NCI-H146 treated with DMSO at 0.1 percent for 48 hours (cell line): Measurements from ENCODE around the gene CCR5.

ENCODE experiments used
- DNase-seq: peaks from one replicate; lab custom pipeline; 2025; ENCODE audit not compliant: unreplicated experiment; lab: John Stamatoyannopoulos, UW

CCR5 gene

GRCh38 chr3:46358466-46358865 is 12.3 kb upstream of the CCR5 start:
- no peak for DNase-seq

DNA sequence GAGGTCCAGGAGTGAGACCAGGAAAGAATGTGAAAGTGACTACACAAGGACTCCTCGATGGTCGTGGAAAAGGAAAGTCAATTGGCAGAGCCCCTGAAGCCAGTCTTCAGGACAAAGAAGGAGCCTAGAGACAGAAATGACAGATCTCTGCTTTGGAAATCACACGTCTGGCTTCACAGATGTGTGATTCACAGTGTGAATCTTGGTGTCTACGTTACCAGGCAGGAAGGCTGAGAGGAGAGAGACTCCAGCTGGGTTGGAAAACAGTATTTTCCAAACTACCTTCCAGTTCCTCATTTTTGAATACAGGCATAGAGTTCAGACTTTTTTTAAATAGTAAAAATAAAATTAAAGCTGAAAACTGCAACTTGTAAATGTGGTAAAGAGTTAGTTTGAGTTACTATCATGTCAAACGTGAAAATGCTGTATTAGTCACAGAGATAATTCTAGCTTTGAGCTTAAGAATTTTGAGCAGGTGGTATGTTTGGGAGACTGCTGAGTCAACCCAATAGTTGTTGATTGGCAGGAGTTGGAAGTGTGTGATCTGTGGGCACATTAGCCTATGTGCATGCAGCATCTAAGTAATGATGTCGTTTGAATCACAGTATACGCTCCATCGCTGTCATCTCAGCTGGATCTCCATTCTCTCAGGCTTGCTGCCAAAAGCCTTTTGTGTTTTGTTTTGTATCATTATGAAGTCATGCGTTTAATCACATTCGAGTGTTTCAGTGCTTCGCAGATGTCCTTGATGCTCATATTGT is 10.8 kb upstream of the CCR5 start:
- peak; percentile 21 for DNase-seq

DNA sequence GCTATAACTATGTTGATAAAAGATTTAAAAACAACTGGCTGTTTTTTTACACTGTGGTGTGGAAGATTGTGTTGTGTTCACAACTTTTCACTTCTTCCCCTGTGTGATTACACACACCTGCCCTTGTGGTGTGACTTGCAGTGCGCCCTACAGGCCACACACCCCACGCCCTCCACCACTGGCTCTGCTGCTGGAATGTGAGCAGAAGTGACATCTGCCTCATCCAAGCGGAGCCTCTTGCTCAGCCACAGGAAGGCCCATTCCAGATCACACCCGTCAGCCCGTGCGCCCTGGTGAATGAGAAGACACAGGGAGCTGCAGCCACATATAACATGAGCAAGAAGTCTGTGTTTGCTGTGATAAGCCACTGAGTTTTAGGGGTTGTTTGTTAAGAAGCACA is 9.8 kb upstream of the CCR5 start:
- no peak for DNase-seq

DNA sequence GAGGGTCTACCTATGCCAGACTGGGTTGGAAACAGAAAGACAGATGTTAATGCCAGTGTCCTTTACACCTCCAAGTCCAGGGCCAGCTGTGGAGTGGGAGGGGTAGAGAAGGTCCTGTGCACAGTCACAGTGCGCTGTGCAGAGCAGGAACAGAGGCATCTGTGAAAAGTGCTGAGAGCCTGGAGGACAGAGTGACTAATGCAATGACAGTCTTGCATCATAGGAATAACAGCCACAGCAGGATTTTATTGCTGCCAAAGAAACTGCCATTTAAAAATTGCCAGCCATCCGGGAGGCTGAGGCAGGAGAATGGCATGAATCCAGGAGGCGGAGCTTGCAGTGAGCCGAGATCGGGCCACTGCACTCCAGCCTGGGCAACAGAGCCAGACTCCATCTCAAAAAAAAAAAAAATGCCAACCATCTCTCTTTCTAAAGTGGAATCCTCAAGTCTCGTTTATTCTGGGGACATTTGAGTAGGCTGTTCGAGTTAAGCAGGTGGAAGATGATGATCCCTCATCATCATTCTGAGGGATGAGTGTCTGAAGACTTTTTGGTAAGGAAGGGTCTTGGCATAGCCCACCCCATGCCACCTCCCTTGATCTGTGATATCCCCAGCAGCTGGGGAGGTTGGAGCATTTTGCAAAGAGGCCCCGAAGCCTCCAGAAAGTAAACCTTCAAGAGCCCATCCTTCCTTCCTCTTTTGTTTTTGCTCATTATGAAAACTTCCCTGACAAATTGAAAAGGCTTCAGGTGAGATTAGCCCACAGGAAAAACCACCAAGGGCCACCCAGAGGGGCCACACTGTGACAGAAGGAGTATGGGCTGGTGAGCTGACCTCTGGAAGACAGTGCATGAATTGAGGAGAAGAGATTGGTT is 9.1 kb upstream of the CCR5 start:
- DNase-seq, result no peak

GRCh38 chr3:46365041-46365440 is 5.7 kb upstream of the CCR5 start:
- DNase-seq, result no peak

DNA sequence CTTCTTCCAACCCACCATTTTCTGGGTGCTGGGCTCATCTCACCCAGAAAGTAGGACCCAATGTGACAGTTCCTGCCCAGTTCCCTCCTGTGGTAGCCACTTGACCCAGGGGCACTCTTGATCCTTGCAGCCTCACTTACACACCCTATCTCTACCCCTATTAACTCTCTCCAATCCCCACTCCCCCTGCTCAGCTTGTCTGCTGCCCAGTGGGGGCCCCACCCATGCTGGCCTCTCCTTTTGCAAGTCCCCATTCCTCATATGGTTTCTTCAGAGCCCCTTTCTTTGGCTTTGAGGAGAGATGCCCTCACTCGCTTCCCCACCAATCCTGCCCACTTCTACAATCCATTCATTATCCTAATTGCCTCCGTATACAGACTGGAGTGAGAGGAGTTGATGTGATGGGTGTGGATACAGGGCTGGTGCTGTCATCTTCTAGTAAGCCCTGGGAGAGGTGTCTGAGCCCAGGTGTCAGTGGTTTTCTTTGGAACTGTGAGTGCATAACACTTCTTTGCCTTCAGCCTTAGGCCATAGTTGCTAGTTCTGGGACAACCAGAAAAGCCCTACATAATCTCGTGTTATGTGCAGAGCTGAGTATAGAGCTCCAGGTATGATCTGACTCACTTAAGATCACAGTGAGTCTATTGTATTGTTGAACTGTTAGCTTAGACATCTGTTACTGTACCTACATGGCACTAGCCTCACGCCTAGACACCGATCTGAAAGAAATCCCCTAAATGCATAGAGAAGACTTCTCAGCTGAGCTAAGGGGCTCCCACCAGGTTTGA is 4.8 kb upstream of the CCR5 start:
- no peak for DNase-seq

DNA sequence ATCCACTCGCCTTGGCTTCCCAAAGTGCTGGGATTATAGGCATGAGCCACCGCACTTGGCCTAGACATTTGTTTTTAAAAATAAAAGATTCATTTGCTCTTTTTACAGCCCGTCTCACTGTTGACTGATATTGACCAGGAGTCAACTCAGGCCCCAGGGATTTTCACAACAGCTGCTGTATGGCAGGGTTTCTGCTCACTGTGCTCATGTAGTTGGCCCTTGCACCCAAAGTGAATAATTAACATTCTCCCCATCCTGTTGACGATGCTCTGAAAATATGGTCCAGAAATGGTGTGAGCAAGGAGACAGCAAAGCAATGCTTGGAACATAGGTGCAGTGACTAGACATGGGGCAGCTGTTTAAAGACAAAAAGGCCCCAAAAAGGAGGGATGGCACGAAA is 2.9 kb upstream of the CCR5 start:
- DNase-seq, result no peak

DNA sequence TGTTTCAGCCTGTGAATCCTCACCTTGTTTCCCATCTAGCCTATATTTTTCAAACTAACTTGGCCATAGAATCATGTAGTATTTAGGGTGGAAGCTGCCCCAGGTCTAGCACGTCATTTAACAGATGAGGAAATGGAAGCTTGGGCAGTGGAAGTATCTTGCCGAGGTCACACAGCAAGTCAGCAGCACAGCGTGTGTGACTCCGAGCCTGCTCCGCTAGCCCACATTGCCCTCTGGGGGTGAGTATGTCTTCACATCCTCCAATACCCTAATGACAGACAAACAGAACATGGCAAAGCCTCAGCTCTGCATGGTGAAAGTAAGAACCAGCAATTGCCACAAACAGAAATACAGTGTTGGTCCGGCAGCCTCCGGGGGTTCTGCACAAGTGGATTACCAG is 2.2 kb upstream of the CCR5 start:
- no peak for DNase-seq

- no peak for DNase-seq
Measured at GRCh38 chr3:46369151-46369550, 1.6 kb upstream of the CCR5 start.

DNA sequence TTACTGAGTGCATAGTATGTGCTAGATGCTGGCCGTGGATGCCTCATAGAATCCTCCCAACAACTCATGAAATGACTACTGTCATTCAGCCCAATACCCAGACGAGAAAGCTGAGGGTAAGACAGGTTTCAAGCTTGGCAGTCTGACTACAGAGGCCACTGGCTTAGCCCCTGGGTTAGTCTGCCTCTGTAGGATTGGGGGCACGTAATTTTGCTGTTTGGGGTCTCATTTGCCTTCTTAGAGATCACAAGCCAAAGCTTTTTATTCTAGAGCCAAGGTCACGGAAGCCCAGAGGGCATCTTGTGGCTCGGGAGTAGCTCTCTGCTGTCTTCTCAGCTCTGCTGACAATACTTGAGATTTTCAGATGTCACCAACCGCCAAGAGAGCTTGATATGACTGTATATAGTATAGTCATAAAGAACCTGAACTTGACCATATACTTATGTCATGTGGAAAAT is 1.0 kb upstream of the CCR5 start:
- DNase-seq, result no peak

DNA sequence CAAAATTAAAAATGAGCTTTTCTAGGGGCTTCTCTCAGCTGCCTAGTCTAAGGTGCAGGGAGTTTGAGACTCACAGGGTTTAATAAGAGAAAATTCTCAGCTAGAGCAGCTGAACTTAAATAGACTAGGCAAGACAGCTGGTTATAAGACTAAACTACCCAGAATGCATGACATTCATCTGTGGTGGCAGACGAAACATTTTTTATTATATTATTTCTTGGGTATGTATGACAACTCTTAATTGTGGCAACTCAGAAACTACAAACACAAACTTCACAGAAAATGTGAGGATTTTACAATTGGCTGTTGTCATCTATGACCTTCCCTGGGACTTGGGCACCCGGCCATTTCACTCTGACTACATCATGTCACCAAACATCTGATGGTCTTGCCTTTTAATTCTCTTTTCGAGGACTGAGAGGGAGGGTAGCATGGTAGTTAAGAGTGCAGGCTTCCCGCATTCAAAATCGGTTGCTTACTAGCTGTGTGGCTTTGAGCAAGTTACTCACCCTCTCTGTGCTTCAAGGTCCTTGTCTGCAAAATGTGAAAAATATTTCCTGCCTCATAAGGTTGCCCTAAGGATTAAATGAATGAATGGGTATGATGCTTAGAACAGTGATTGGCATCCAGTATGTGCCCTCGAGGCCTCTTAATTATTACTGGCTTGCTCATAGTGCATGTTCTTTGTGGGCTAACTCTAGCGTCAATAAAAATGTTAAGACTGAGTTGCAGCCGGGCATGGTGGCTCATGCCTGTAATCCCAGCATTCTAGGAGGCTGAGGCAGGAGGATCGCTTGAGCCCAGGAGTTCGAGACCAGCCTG is 984 bp downstream of the CCR5 start:
- DNase-seq, result no peak

DNA sequence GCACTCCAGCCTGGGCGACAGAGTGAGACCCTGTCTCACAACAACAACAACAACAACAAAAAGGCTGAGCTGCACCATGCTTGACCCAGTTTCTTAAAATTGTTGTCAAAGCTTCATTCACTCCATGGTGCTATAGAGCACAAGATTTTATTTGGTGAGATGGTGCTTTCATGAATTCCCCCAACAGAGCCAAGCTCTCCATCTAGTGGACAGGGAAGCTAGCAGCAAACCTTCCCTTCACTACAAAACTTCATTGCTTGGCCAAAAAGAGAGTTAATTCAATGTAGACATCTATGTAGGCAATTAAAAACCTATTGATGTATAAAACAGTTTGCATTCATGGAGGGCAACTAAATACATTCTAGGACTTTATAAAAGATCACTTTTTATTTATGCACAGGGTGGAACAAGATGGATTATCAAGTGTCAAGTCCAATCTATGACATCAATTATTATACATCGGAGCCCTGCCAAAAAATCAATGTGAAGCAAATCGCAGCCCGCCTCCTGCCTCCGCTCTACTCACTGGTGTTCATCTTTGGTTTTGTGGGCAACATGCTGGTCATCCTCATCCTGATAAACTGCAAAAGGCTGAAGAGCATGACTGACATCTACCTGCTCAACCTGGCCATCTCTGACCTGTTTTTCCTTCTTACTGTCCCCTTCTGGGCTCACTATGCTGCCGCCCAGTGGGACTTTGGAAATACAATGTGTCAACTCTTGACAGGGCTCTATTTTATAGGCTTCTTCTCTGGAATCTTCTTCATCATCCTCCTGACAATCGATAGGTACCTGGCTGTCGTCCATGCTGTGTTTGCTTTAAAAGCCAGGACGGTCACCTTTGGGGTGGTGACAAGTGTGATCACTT is 2.0 kb downstream of the CCR5 start:
- no peak for DNase-seq

GRCh38 chr3:46374755-46375154 is 4.0 kb downstream of the CCR5 start:
- DNase-seq, result no peak

DNA sequence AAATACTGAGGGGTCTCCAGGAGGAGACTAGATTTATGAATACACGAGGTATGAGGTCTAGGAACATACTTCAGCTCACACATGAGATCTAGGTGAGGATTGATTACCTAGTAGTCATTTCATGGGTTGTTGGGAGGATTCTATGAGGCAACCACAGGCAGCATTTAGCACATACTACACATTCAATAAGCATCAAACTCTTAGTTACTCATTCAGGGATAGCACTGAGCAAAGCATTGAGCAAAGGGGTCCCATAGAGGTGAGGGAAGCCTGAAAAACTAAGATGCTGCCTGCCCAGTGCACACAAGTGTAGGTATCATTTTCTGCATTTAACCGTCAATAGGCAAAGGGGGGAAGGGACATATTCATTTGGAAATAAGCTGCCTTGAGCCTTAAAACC is 4.5 kb downstream of the CCR5 start:
- no peak for DNase-seq

GRCh38 chr3:46375814-46376213 is 5.1 kb downstream of the CCR5 start:
- no peak for DNase-seq

- peak; percentile 9 for DNase-seq
Measured at GRCh38 chr3:46378426-46378942, 7.7 kb downstream of the CCR5 start.

DNA sequence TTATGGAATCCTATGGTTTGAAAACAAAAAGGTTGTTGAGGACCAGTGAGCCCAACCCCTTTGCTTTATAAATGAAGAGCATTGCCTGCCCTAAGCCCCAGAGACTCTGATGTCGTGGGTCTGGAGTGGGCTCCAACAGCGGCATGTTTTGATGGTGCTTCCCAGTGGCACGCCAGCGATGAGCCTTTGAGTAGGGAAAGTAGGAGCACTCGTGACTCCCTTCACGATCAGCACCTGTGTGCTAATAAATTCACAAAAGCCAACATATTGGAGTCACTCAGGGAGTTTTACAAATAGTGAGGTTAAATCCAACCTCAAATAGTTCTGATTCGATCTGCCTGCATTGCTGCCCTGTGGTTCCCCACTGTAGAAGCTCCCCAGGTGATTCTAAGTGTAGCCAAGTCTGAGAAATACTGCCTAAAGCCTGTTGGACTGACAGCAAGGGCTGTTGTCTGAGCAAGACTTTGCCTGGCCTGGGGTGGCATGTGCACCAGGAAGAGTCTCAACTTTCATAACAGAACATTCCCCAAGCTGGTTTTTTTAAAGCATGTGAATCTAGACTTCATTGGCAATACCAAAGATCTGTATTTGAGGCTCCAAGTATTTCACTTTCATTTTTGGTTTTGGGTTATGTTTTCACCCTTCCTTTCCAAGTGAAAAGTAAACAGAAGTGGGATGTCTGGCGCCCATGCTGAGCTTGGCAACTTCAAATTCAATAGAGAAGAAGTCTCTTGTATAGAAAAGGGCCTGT is 9.9 kb downstream of the CCR5 start:
- DNase-seq, result no peak

- no peak for DNase-seq
Measured at GRCh38 chr3:46381625-46382024, 10.9 kb downstream of the CCR5 start.
